ENCODE data around the gene RAB10.

DNA sequence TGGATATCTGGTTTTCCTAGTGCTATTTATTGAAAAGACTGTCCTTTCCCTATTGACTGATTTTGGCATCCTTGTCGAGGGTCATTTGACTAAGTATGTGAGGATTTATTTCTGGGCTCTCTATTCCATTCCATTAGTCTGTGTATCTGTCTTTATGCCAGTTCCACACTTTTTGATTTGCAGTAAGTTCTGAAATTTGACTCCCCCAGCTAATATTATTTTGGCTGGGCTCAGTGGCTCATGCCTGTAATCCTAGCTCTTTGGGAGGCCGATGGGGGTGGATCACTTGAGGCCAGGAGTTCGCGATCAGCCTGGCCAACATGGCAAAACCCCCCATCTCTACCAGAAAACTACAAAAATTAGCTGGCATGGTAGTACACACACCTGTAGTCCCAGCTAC lies 92.2 kb downstream of the RAB10 start:
- TF ChIP-seq YY1 (IDR thresholded peaks at IDR 0.05; ENCODE audit: insufficient read depth, insufficient read length) (no peak), ZNF274 (IDR thresholded peaks at IDR 0.05; ENCODE audit: low read depth, low read length) (no peak), SUZ12 (IDR thresholded peaks at IDR 0.05; ENCODE audit: extremely low read depth, insufficient read depth, insufficient read length) (no peak)

All from NT2/D1 (cell line).